Suprapubic skin (tissue), 4 donors: Measurements from ENCODE around the gene PIWIL1.

ENCODE experiments used
- CTCF ChIP-seq, 2 donors: fragments of 200-600 bp in 1 of 2; fragments of 450-650 bp in 1 of 2; sonication (generic) in 1 of 2; IDR thresholded peaks; one replicate each; pipeline ENCODE4 v1.5.1; 2016 to 2019; ENCODE audit warnings: antibody characterized with exemption in 2 of 2, mild to moderate bottlenecking in 1 of 2, moderate library complexity in 1 of 2
- EP300 ChIP-seq: sonication (generic); formaldehyde crosslinking; IDR thresholded peaks from one replicate; pipeline ENCODE4 v1.6.1; 2017; ENCODE audit warnings: antibody characterized with exemption
- POLR2A ChIP-seq, 2 donors: fragments of 450-650 bp; IDR thresholded peaks; one replicate each; pipeline ENCODE4 v1.6.1; 2017; ENCODE audit warnings: antibody characterized with exemption in 2 of 2, mild to moderate bottlenecking in 2 of 2, moderate library complexity in 2 of 2
- POLR2AphosphoS5 ChIP-seq, 3 donors: sonication (generic); formaldehyde crosslinking; IDR thresholded peaks; one replicate each; pipeline ENCODE4 v1.6.1; 2017; ENCODE audit warnings: antibody characterized with exemption in 3 of 3

GRCh38 chr12:130366159-130366558 is 28.5 kb downstream of the PIWIL1 start:
- no peak for TF ChIP-seq EP300
- no peak for TF ChIP-seq CTCF (IDR thresholded peaks at IDR 0.05)
- no peak for TF ChIP-seq POLR2A (IDR thresholded peaks at IDR 0.05)
- no peak for TF ChIP-seq POLR2AphosphoS5 (IDR thresholded peaks at IDR 0.05)
